CD4-positive, alpha-beta T cell (primary cell): ENCODE measurements around the gene DDX54. TPM values are rescaled to one million over a fixed set of nuclear protein-coding genes. Genes with fewer than 3 reads are reported as not detected.

Experiments used
- ATAC-seq: fragments of 200-7000 bp; cut with Tn5 transposase; one replicate; pipeline ENCODE4 v1.10.0; 2022; ENCODE audit warnings: mild to moderate bottlenecking; ENCODE audit not compliant: poor library complexity
- CTCF ChIA-PET: fragments of 350-600 bp; sonication (Branson Sonifier 250); formaldehyde crosslinking; loops from one replicate; lab custom pipeline; 2021; ENCODE audit warnings: antibody characterized with exemption, inconsistent platforms; lab: Charles Lee
- POLR2A ChIA-PET: fragments of 350-600 bp; sonication (Branson Sonifier 250); formaldehyde crosslinking; loops from one replicate; lab custom pipeline; 2021; ENCODE audit warnings: antibody characterized with exemption, inconsistent platforms; lab: Charles Lee
- DNase-seq, 14 experiments: peaks; one replicate each; pipeline ENCODE4 v3.0.0-alpha.2; 2013 to 2020; ENCODE audit warnings: mixed read lengths in 2 of 14
- H3K27ac ChIP-seq, 2 donors: one replicate each; pipeline versions ENCODE4 v1.5.1 to v1.7.0; 2013; ENCODE audit warnings: low read length in 2 of 2, low read depth in 1 of 2, mild to moderate bottlenecking in 1 of 2
- H3K27me3 ChIP-seq, 2 experiments: 1 replicate in 1 of 2; 2 replicates in 1 of 2; pipeline versions ENCODE4 v1.6.1 to v1.7.0; 2013; ENCODE audit warnings: low read length in 2 of 2, control low read depth in 1 of 2, mild to moderate bottlenecking in 1 of 2, moderate library complexity in 1 of 2; ENCODE audit not compliant: insufficient read depth in 2 of 2, control insufficient read depth in 1 of 2
- H3K36me3 ChIP-seq: one replicate; pipeline ENCODE4 v1.6.1; 2013; ENCODE audit warnings: low read length, control low read depth; ENCODE audit not compliant: insufficient read depth
- H3K4me1 ChIP-seq: one replicate; pipeline ENCODE4 v1.6.1; 2013; ENCODE audit warnings: low read length, control low read depth; ENCODE audit not compliant: insufficient read depth
- H3K4me3 ChIP-seq: one replicate; pipeline ENCODE4 v1.5.1; 2013; ENCODE audit warnings: mild to moderate bottlenecking, low read length, moderate library complexity
- H3K9me3 ChIP-seq, 2 experiments: 1 replicate in 1 of 2; 2 replicates in 1 of 2; pipeline versions ENCODE4 v1.6.1 to v1.7.0; 2013; ENCODE audit warnings: low read length in 2 of 2, mild to moderate bottlenecking in 2 of 2, control low read depth in 1 of 2, moderate library complexity in 1 of 2; ENCODE audit not compliant: control insufficient read depth in 1 of 2, insufficient read depth in 1 of 2
- H3K27ac Mint-ChIP-seq: one replicate; pipeline ENCODE4 v1.8.0; 2020; ENCODE audit warnings: mixed read lengths
- H3K27me3 Mint-ChIP-seq: one replicate; pipeline ENCODE4 v1.8.0; 2021; ENCODE audit warnings: mixed read lengths
- H3K36me3 Mint-ChIP-seq: one replicate; pipeline ENCODE4 v1.8.0; 2021; ENCODE audit warnings: low read depth, mixed read lengths
- H3K4me1 Mint-ChIP-seq: one replicate; pipeline ENCODE4 v1.8.0; 2021; ENCODE audit warnings: low read depth, mixed read lengths
- H3K4me3 Mint-ChIP-seq: one replicate; pipeline ENCODE4 v1.8.0; 2020; ENCODE audit warnings: mild to moderate bottlenecking, mixed read lengths
- H3K9me3 Mint-ChIP-seq: one replicate; pipeline ENCODE4 v1.8.0; 2020; ENCODE audit warnings: mixed read lengths
- CTCF ChIP-seq: fragments of 200-600 bp; IDR thresholded peaks from one replicate; pipeline ENCODE4 v1.8.0; 2022; ENCODE audit warnings: antibody characterized with exemption, mild to moderate bottlenecking
- intact Hi-C, 2 experiments: fragments of 100-400 bp; cut with DNase I in 1 of 2; cut with micrococcal nuclease in 1 of 2; formaldehyde crosslinking; loops; one replicate each; pipeline versions ENCODE4 v1.15.1 to v1.9.0; 2023 to 2025; cut with DNase I, micrococcal nuclease
- total RNA-seq, 174 experiments: library from RNA in 2 of 174; stranded (reverse) in 2 of 174; gene quantifications; one replicate each; pipeline ENCODE4 v1.2.3 and lab custom pipeline; 2021 to 2026

The DDX54 gene
- total RNA-seq, 2 experiments from 2014 or later = 56.8 to 61.1 TPM

- no peak overlapping the region for H3K4me3 Mint-ChIP-seq
- H3K36me3 ChIP-seq = peaks cover 94% of the 10 kb centered on the region
These were observed 14.8 kb downstream of the DDX54 start for GRCh38 chr12:113170457-113170856.

GRCh38 chr12:113169697-113170096 lies 15.6 kb downstream of the DDX54 start:
- no peaks in the 10 kb centered on the region for H3K9me3 Mint-ChIP-seq
- no peak for TF ChIP-seq CTCF
- H3K4me3 ChIP-seq = no peak overlapping the region
- no peaks in the 10 kb centered on the region for H3K27me3 ChIP-seq
- ATAC-seq = no peak
- no peak overlapping the region for H3K27ac ChIP-seq
- ChIA-PET CTCF (interaction anchor here (1.4 kb wide), 1 partner anchor 16 kb away, joined by 3 read pairs; no protein-coding TSS in a partner anchor), POLR2A (interaction anchor here (0.6 kb wide), 1 partner anchor 61 kb away, joined by 3 read pairs; no protein-coding TSS in a partner anchor)
- H3K27ac Mint-ChIP-seq = no peak overlapping the region
- no peaks in the 10 kb centered on the region for H3K27me3 Mint-ChIP-seq
- H3K4me1 Mint-ChIP-seq = no peaks in the 10 kb centered on the region
- peaks cover 94% of the 10 kb centered on the region for H3K36me3 Mint-ChIP-seq
- intact Hi-C loops = loop anchor here (5.0 kb wide), 4 partner anchors 32 to 267 kb away; partner anchors contain the start of gene RASAL1 (in 1 of the 2)
- H3K4me1 ChIP-seq = no peaks in the 10 kb centered on the region
- no peaks in the 10 kb centered on the region for H3K9me3 ChIP-seq
- DNase-seq = no peak
- H3K36me3 ChIP-seq = peaks cover 96% of the 10 kb centered on the region
- H3K4me3 Mint-ChIP-seq = no peak overlapping the region

More at GRCh38 chr12:113170457-113170856, 14.8 kb downstream of the DDX54 start:
- Histone ChIP-seq H3K4me1 (no peaks in the 10 kb centered on the region), H3K9me3 (no peaks in the 10 kb centered on the region), H3K27me3 (no peaks in the 10 kb centered on the region), H3K4me3 (no peak overlapping the region), H3K27ac (no peak overlapping the region)
- H3K9me3 Mint-ChIP-seq = no peaks in the 10 kb centered on the region
- H3K27ac Mint-ChIP-seq = no peak overlapping the region
- H3K36me3 Mint-ChIP-seq = peaks cover 93% of the 10 kb centered on the region
- CTCF ChIA-PET = no interaction called here
- no peak for TF ChIP-seq CTCF
- DNase-seq (no peak), ATAC-seq (no peak)
- POLR2A ChIA-PET = interaction anchor here (0.6 kb wide), 1 partner anchor 17 kb away, joined by 3 read pairs; no protein-coding TSS in a partner anchor
- intact Hi-C loops = loop anchor here (5.0 kb wide), 4 partner anchors 33 to 268 kb away; partner anchors contain the start of gene RASAL1 (in 1 of the 2)
- H3K27me3 Mint-ChIP-seq = no peaks in the 10 kb centered on the region
- H3K4me1 Mint-ChIP-seq = no peaks in the 10 kb centered on the region

- Mint-ChIP-seq H3K27ac (no peak overlapping the region), H3K4me1 (no peaks in the 10 kb centered on the region), H3K27me3 (no peaks in the 10 kb centered on the region), H3K9me3 (no peaks in the 10 kb centered on the region), H3K4me3 (no peak overlapping the region), H3K36me3 (peaks cover 95% of the 10 kb centered on the region)
- Histone ChIP-seq H3K4me1 (no peaks in the 10 kb centered on the region), H3K4me3 (no peak overlapping the region), H3K36me3 (peaks cover 92% of the 10 kb centered on the region), H3K27me3 (no peaks in the 10 kb centered on the region), H3K27ac (no peak overlapping the region), H3K9me3 (no peaks in the 10 kb centered on the region)
- ChIA-PET POLR2A (no interaction called here), CTCF (no interaction called here)
- ATAC-seq = no peak
- intact Hi-C loops = no loop called here
- no peak for TF ChIP-seq CTCF
- DNase-seq = no peak
These were observed 17.4 kb downstream of the DDX54 start for GRCh38 chr12:113167868-113168267.
